DND-41 (cell line): ENCODE measurements around the gene FAAP24.

ENCODE experiments used
- CTCF ChIP-seq: IDR thresholded peaks from 2 replicates; pipeline ENCODE4 v1.5.1; 2012; ENCODE audit warnings: borderline replicate concordance, low read length, moderate library complexity, mild to moderate bottlenecking; ENCODE audit not compliant: poor library complexity, severe bottlenecking; ENCODE audit errors: extremely low read depth
- EZH2 ChIP-seq: IDR thresholded peaks from 3 replicates; pipeline ENCODE4 v1.6.1; 2012; ENCODE audit warnings: borderline replicate concordance, low read depth, mild to moderate bottlenecking, moderate library complexity, low read length, inconsistent platforms; ENCODE audit not compliant: severe bottlenecking

GRCh38 chr19:33008738-33009137, 36.7 kb downstream of the FAAP24 start:
- TF ChIP-seq CTCF: no peak
- TF ChIP-seq EZH2: no peak
